DMS79 treated with DMSO at 0.1 percent for 48 hours (cell line): ENCODE results near the gene PNKP.
A peak's percentile ranks its signal among the peaks of the same experiment; 100 is the strongest.

Experiments used
- DNase-seq: peaks from one replicate; lab custom pipeline; 2025; lab: John Stamatoyannopoulos, UW

Gene PNKP

DNA sequence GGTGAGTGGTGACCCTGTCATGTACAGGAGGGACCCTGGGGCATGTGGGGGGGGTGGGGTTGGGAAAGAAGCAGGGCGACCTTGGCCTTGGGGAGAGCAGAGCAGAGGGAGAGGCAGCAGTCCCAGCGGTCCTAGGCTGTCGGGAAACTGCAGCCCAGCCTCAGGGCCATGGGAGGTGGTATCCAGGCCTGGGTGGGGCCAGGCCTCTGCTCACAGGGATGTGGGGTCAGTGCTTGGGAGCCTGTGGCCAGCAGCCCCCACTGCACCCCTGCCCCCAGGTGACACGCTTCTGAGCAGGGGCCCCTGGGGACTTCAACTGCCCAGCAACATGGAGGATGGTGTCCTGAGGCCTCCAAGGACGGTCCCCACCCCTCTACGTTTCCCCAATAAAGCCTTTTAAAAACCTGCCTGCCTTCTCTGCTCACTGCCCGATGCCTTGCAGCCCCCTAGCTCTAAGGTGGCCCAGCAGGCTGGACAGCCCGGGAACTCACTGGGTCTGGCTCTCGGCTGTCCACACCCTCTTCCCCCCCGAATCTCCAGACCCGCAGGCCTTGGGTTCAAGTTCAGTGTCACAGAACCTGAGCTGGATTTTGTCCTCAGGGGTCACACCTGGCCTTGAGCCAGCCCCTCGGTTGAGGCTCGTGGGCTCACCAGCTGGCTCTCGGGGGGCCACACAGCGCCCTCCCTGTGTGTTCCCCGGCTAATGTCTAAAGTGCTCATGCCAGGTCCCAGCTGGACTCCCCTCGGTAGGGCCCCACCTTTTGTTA lies 6.9 kb downstream of the PNKP start:
- no peak for DNase-seq

DNA sequence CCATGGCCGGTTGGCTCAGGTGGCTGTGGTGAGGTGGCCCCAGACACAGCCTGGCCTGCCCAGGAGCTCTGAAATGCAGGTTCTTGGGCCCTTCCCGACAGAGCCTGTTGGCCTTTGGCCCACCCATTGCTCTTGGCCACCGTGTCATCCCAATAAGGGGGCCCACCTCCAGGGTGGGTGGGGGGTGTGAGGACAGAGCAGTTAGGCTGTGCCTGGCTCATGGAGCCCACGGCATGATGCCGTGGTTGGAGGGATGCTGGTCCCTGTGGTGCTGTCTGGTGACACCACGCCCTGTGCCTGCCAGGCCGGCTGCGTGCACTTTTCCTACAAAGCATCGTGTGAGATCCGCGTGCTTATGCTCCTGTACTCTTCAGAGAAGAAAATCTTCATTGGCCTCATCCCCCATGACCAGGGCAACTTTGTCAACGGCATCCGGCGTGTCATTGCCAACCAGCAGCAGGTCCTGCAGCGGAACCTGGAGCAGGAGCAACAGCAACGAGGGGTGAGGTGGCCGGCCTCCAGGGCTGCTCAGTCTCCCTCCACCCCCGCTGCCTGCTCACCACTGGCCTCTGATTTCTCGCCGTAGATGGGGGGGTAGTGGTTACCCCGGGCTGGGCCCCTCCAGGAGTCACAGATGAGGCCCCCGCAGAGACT lies 7.6 kb downstream of the PNKP start:
- no peak for DNase-seq

DNA sequence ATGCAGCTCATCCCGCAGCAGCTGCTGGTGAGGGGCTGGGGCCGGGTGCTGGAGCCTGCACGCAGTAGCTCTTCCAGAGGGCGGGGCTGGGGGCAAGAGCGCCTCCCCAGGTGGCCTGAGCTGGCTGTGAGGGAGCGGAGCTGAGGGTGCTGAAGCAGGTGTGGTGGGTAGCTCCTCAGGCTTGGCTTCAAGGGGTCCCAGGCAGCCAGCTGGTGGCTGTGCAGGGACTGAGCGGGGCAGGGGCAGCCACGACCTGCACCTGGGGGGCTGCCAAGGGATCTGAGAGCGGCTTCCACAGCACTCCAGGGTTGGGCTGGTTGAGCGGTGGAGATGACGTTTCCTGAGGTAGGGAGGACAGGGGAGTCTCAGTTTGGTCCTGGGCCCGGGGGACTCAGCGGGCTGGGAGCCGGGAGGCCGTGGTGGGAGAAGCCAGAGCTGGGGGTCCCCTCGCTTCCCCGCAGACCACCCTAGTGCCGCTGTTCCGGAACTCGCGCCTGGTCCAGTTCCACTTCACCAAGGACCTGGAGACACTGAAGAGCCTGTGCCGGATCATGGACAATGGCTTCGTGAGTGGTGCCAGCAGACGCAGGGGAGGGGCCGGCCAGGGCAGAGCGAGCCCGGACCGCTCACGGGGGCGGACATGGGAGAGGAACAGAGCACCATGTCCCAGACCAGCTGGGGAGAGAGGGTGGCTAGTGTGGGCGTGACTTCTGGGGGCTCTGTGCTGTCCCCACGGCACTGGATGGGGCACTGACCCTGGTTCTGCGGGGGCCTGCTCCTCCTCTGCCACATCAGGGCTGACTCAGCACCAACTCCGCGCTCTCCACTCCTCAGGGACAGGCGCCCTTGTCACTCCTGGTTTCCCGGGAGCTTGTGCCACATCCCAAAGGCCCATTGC lies 9.0 kb downstream of the PNKP start:
- DNase-seq: no peak

DNA sequence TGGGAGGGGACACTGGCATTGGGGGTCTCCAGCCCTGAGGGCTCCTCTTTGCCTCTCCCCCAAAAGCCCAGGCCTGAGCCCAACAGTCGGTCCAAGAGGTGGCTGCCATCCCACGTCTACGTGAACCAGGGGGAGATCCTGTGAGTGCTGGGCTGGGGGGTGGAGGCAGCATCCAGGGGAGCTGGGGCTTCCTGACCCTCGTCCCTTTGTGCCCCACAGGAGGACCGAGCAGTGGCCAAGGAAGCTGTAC lies 9.6 kb downstream of the PNKP start:
- DNase-seq: no peak

- no peak for DNase-seq
Measured at GRCh38 chr19:49857061-49857837, 10.1 kb downstream of the PNKP start.

- no peak for DNase-seq
Measured at GRCh38 chr19:49856574-49857021, 10.8 kb downstream of the PNKP start.

DNA sequence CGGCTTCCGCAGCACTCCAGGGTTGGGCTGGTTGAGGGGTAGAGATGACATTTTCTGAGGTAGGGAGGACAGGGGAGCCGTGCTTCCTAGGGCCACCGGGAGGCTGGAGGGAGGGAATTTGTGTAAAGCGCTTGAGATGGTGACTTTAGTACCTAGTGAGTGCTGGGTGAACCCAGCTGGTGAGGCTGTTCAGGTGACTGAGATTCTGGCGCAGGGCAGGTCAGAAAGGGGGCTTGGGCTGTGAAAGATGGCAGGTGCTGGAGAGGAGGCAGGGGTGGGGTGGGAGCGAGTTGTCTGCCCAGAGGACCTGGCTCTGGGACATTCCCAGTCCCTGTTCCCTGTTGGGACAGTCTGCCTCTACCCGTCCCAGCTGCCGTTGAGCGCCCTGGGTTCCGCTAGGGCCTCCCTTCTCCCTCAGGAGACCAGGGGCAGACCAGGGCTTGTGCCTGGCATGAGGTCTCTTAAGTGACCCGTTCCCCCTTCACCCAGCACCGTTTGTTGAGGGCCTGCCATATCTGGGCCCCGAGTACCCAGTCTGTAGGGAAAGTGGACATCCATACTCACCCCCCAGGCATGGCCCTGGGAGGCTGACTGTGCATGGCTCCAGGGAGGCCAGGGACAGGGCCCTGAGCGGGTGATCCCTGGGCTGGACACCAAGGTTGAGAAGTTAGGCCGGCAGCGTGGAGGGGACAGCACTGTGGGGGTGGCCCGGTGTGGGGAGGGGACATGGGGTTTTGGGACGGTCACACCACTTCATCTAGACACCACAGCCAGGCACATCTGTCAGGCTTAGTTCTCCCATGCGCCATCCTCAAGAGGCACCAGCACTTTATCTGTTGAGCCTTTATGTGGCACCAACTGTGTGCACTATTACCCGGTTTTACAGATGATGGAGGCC lies 11.5 kb downstream of the PNKP start:
- DNase-seq: no peak

DNA sequence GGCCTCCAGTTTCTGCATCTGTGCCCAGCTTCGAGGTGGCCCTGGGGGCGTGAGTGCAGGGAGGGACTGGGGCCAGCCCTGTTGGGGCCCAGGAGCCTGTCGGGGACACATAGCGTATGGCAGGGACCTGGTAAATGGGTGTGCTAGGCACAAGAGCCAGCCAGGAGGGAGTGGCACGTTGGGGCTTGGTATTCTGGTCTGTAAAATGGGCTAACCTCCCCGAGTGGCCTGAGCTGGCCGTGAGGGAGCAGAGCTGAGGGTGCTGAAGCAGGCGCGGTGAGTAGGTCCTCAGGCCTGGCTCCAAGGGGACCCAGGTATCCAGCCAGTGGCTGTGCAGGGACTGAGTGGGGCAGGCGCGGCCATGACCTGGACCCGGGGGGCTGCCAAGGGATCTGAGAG lies 12.1 kb downstream of the PNKP start:
- no peak for DNase-seq

GRCh38 chr19:49854378-49855263 lies 12.8 kb downstream of the PNKP start:
- DNase-seq: no peak

- DNase-seq: no peak
Measured at GRCh38 chr19:49853852-49854377, 13.5 kb downstream of the PNKP start.

DNA sequence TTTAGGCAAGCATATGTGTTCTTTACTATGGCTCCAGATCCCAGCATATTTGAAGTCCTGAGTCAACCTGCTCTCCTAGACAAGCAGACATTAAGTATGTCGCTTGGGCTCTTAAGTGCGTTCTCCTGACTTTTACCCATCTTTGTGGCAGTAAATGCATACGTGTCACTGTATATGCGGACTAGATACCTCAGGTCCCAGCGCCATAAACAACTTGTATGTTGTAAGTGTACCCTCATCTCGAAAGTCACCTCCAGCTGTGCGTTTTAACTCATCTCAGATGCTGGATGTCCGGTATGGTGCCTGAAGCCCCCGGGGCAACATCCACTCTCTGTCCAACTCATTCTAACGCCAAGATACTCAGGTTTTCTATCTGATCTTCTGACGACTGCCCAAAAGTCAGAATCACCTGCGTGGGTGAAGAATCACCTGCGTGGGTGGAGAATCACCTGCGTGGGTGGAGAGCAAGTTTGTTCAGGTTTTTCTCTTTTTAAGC lies 14.7 kb downstream of the PNKP start:
- DNase-seq: no peak

DNA sequence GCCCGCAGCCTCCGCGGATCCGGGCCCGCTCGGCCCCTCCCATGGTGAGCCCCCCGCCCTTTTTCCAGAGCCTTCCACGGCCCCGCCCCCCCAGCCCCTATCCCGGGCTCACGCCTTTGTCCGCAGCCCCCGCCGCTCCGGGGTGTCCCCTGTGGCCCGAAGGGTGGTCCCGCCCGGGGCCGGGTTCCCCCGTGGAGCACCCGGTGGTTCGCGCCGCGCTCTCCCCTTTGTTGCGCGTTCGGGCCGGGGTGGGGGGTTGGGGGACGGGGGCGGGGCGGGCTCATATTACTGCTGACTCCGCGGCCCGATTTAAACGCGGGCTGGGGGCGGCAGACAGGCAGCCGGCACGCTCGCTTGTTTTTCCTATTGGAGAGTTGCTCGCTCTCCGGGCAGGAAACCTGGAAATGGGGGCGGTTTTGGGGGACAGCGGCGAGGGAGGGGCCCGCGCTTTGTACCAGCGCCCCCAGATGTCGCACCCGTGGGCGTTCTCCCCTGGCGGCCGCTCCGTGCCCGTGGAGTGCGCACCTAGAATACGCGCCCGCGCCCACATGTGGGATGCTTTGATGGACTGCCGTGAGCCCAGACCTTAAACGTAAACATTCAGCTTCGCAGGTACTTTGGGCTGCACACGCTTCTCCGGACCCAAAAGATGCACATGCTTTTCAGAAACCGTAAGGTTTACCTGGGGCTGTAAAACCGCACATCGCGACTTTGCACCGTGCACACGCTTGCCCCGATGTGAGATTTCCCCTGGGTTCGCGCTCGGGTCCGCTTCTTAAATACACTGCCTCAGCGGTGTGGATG lies 15.7 kb downstream of the PNKP start:
- DNase-seq: no peak

- DNase-seq: peak; percentile 92
Measured at GRCh38 chr19:49850487-49851342, 16.7 kb downstream of the PNKP start, which contains the start of gene PTOV1. TSS of gene PTOV1 (plus strand) at chr19:49851159.

DNA sequence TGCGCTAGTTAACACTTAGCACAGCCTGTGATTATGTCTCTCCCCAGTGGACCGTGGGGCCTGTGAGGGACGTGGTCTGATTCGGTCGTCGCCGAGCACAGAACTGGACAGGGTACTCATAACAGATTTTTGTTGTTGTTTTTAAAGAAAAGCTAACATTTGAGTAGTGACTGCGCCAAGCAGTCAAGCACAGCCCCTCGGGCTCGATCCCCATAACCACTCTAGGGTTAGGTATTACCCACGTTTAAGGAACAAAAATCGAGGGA lies 17.2 kb downstream of the PNKP start:
- DNase-seq: no peak

DNA sequence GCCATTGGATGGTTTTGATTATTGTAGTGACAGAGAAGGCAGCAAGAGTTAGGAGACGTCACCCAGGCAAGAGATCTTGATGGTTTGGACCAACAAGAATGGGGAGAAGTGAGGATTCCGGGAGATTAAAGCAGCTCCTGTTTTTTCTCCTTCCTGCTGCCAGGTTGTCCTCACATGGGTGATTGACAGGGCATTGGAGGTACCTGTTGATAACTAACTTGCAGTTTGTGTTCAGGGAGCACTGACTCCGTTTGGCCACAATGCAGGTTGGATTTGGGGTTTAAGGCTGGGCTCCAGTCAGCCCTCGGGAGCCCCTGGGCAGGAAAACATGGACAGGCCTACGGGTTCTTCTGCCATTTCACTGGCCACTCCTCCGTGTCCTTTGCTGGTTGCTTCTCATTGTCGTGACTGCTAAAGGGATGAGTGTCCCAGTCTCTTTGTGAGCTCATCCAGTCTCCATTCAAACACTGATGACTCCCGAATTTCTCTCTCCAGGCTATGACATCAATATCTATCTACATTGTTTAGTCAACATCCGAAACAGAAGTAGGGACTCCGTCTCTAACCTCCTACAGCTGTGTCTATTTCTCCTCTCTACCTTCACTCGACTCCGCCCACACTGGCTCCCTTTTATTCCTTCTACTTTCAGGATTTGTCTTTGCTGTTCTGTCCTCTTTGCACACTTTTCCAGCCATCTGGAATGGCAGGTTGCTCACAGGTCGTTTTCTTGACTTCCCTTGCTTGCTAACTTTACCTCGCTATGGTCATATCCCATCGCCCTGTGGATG lies 17.7 kb downstream of the PNKP start:
- DNase-seq: no peak

- DNase-seq: no peak
Measured at GRCh38 chr19:49848938-49849337, 18.4 kb downstream of the PNKP start.
